Activated CD8-positive, alpha-beta T cell treated with anti-CD3 and anti-CD28 coated beads for 36 hours (primary cell): ENCODE results near the gene ZSCAN10. TPM values are rescaled to one million over a fixed set of nuclear protein-coding genes. Genes with fewer than 3 reads are reported as not detected.

Experiments
- ATAC-seq: fragments of 200-7000 bp; cut with Tn5 transposase; one replicate; pipeline ENCODE4 v1.10.0; 2021; ENCODE audit warnings: mild to moderate bottlenecking, moderate library complexity
- CTCF ChIA-PET: fragments of 350-600 bp; sonication (Branson Sonifier 250); formaldehyde crosslinking; loops from one replicate; lab custom pipeline; 2021; ENCODE audit warnings: antibody characterized with exemption; lab: Charles Lee
- POLR2A ChIA-PET: fragments of 350-600 bp; sonication (Branson Sonifier 250); formaldehyde crosslinking; loops from one replicate; lab custom pipeline; 2021; ENCODE audit warnings: antibody characterized with exemption; lab: Charles Lee
- DNase-seq: peaks from one replicate; pipeline ENCODE4 v3.0.0-alpha.2; 2020
- H3K27ac Mint-ChIP-seq: one replicate; pipeline ENCODE4 v1.8.0; 2021; ENCODE audit warnings: mild to moderate bottlenecking, mixed read lengths
- H3K27me3 Mint-ChIP-seq: one replicate; pipeline ENCODE4 v1.8.0; 2021; ENCODE audit warnings: mixed read lengths
- H3K36me3 Mint-ChIP-seq: one replicate; pipeline ENCODE4 v1.8.0; 2021; ENCODE audit warnings: low read depth, mixed read lengths
- H3K4me1 Mint-ChIP-seq: one replicate; pipeline ENCODE4 v1.8.0; 2021; ENCODE audit warnings: low read depth, mixed read lengths
- H3K4me3 Mint-ChIP-seq: one replicate; pipeline ENCODE4 v1.8.0; 2021; ENCODE audit warnings: mild to moderate bottlenecking, moderate library complexity, mixed read lengths
- H3K9me3 Mint-ChIP-seq: one replicate; pipeline ENCODE4 v1.8.0; 2021; ENCODE audit warnings: mixed read lengths
- CTCF ChIP-seq: fragments of 200-600 bp; IDR thresholded peaks from one replicate; pipeline ENCODE4 v1.8.0; 2022; ENCODE audit warnings: antibody characterized with exemption, mild to moderate bottlenecking
- intact Hi-C: fragments of 100-400 bp; cut with micrococcal nuclease; formaldehyde crosslinking; loops from one replicate; pipeline ENCODE4 v1.10.0; 2022
- total RNA-seq, 2 experiments: library from RNA; stranded (reverse); gene quantifications; one replicate each; pipeline ENCODE4 v1.2.3, GENCODE V29; 2021

The ZSCAN10 gene
- total RNA-seq, 2 experiments from 2014 or later = 0.09 to 0.25 TPM

GRCh38 chr16:3092501-3092941 is 6.6 kb downstream of the ZSCAN10 start:
- peaks cover 35% of the 10 kb centered on the region for H3K4me1 Mint-ChIP-seq
- H3K36me3 Mint-ChIP-seq = no peaks in the 10 kb centered on the region
- POLR2A ChIA-PET = interaction anchor here (0.9 kb wide), 1 partner anchor 16 kb away, joined by 3 read pairs; no protein-coding TSS in a partner anchor
- CTCF ChIA-PET = interaction anchor here (1.3 to 23.9 kb wide), 3 partner anchors 34 to 64 kb away, joined by 3 to 376 read pairs (median 12); partner anchors contain the start of gene ZNF213
- no peaks in the 10 kb centered on the region for H3K27me3 Mint-ChIP-seq
- intact Hi-C loops = loop anchor here (5.0 kb wide), 1 partner anchor 35 kb away; no protein-coding TSS in a partner anchor
- H3K27ac Mint-ChIP-seq = no peak overlapping the region
- DNase-seq = no peak
- H3K4me3 Mint-ChIP-seq = no peak overlapping the region
- TF ChIP-seq CTCF = no peak
- no peak for ATAC-seq
- no peaks in the 10 kb centered on the region for H3K9me3 Mint-ChIP-seq

GRCh38 chr16:3091551-3091950 is 7.5 kb downstream of the ZSCAN10 start:
- no peak for TF ChIP-seq CTCF
- POLR2A ChIA-PET = interaction anchor here (0.7 to 1.4 kb wide), 3 partner anchors 14 to 59 kb away, joined by 3 to 4 read pairs (median 3); no protein-coding TSS in a partner anchor
- Mint-ChIP-seq H3K36me3 (no peaks in the 10 kb centered on the region), H3K4me1 (peaks cover 36% of the 10 kb centered on the region), H3K27me3 (no peaks in the 10 kb centered on the region), H3K4me3 (no peak overlapping the region), H3K27ac (no peak overlapping the region), H3K9me3 (no peaks in the 10 kb centered on the region)
- ATAC-seq (no peak), DNase-seq (no peak)
- CTCF ChIA-PET = interaction anchor here (1.2 kb wide), 2 partner anchors 8 to 38 kb away, joined by 3 to 5 read pairs; no protein-coding TSS in a partner anchor
- intact Hi-C loops = loop anchor here (5.0 kb wide), 1 partner anchor 36 kb away; no protein-coding TSS in a partner anchor

- intact Hi-C loops = loop anchor here (5.0 kb wide), 1 partner anchor 37 kb away; no protein-coding TSS in a partner anchor
- DNase-seq (no peak), ATAC-seq (no peak)
- H3K4me3 Mint-ChIP-seq = no peak overlapping the region
- H3K4me1 Mint-ChIP-seq = peaks cover 31% of the 10 kb centered on the region
- ChIA-PET POLR2A (interaction anchor here (1.2 to 1.3 kb wide), 3 partner anchors 9 to 14 kb away, joined by 3 to 4 read pairs (median 3); no protein-coding TSS in a partner anchor), CTCF (interaction anchor here (0.9 to 1.2 kb wide), 3 partner anchors 9 to 40 kb away, joined by 3 read pairs; partner anchors contain the start of gene ZSCAN10)
- no peak overlapping the region for H3K27ac Mint-ChIP-seq
- no peaks in the 10 kb centered on the region for H3K9me3 Mint-ChIP-seq
- no peak for TF ChIP-seq CTCF
- H3K27me3 Mint-ChIP-seq = no peaks in the 10 kb centered on the region
- H3K36me3 Mint-ChIP-seq = no peaks in the 10 kb centered on the region
These were observed 9.1 kb downstream of the ZSCAN10 start for GRCh38 chr16:3089717-3090592.

GRCh38 chr16:3088925-3089716 is 10.0 kb downstream of the ZSCAN10 start:
- no peak for DNase-seq
- ChIA-PET POLR2A (interaction anchor here (1.2 to 2.9 kb wide), 3 partner anchors 9 to 41 kb away, joined by 3 to 12 read pairs (median 3); no protein-coding TSS in a partner anchor), CTCF (interaction anchor here (0.8 to 1.2 kb wide), 3 partner anchors 10 to 41 kb away, joined by 3 to 7 read pairs (median 4); partner anchors contain the start of gene ZSCAN10)
- Mint-ChIP-seq H3K36me3 (no peaks in the 10 kb centered on the region), H3K4me3 (no peak overlapping the region), H3K27me3 (no peaks in the 10 kb centered on the region), H3K9me3 (no peaks in the 10 kb centered on the region), H3K4me1 (peaks cover 26% of the 10 kb centered on the region), H3K27ac (no peak overlapping the region)
- intact Hi-C loops = no loop called here
- ATAC-seq = no peak
- no peak for TF ChIP-seq CTCF
